Measurements from ENCODE around the gene FTCD.
"Not testable (repeated sequence)": the region's sequence is repeated elsewhere in the genome, so short reads cannot be mapped to it uniquely, and the experiment has no call there.

The FTCD gene

DNA sequence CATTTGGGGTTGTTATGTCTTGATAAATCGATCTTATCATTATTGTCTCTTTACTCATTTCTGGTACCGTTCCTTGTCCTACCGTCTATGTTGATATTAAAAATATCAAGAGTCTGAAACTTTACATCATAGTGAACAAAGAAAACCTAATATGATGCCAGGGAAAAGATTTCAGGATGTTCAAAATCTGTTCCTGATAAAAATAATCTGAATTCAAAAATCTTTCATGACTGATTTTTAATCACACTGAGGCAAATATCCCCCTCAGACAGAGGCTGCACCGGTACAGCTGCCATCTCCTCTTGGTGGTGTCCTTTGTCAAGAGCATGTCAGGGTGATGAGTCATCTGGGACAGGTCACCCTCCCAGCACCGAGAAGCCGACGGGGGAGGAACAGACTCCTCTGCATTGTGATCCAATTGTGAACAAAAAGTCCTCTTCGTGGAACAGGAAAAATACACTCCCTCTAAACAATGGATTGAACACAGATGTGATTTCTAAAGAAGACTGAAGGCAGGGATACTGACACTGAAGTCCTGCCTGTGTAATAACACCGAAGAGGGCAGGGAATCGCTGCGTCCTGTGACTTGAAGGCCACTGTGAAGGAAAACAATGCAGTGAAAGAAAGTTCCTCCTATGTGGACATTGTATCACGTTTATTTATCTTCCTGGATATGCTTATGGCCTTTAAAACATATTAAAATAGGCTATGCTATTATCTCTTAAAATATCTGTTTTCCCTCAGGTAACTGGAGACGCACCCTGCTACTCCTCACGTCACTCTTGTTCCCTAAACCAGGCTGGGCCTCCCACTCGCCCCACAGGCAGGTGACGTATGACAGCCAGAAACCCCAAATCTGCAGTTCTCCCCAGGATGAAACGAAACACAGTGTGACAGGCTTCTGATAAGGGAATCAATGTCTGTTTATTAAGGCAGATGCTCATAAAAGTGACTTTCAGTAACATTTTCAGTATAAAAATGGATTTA, 33.1 kb upstream of the FTCD start:
- peak; percentile 77 for DNase-seq (ENCODE audit: low spot score)

DNA sequence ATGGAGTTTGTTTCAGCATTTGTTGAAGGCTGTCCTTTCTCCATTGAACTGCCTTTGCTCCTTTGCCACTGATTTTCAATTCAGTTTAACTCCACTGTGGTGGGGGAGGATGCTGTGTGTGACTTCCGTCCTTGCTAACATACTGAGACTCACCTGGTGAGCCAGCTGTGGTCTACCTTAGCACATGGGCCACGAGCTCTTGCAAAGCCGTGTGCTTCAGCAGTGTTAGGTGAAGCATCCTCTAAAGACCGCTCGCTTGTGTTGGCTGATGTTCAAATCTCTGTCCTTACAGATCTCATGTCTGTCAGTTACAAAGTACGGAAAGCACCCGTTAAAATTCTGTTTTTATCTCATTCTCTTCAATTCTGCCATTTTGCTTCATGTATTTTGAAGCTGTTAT, 32.4 kb upstream of the FTCD start:
- no peak for DNase-seq (ENCODE audit: low spot score)

GRCh38 chr21:46187261-46187660, 31.9 kb upstream of the FTCD start:
- DNase-seq (ENCODE audit: low spot score): no peak

DNA sequence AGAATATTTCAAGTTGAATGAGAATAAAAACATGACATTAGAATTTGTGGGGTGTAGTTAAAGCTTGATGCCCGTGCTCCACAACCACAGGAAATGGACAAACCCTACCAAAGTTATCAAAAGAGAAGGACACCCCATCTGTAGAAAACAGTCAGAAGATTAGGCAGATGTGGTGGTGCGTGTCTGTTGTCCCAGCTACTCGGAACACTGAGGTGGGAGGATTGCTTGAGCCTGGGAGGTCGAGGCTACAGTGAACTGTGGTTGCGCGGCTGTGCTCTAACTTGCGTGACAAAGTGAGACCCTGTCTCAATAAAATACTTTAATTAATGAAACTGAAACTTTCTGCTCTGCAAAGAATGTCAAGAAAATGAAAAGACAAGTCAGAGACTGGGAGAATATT, 30.3 kb upstream of the FTCD start:
- no peak for DNase-seq (ENCODE audit: low spot score)

DNA sequence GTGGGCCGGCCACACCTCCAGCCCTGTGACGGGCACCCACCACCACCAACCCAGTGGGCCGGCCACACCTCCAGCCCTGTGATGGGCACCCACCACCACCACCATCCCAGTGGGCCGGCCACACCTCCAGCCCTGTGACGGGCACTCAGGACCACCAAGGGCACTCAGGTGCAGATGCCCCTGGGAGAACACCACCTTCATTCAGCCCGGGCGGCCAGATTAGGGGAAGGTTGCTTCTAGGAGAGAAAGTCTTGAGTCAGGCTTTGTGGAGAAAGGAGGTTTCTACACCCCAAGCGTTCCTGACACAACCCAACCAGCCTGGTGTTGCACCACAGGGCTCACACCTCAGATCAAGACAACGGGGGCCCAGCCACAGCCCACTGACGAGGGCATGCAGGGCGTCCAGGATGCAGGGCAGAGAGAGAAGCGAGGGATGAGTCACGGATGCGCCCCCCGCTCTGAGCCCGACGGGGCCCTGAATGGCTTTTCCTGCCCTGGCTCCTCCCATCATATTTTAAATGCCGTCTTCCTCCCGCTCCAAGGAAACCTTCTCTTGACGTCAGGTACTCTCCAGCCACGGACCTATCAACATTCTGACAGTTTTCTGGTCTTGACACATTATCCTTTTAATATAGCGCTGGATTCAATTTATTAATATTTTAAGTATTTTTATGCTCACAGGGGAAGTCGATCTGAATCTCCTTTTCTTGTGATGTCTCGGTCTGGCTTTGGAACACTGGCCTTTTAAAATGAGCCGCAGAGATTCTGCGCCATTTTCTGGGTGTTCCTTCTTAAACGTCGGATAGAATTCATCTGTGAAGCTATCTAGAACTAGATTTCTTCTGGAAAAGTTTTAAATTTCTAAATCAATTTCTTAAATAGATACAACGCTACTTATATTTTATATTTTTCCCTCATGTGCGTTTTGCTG, 29.5 kb upstream of the FTCD start:
- DNase-seq (ENCODE audit: low spot score): peak; percentile 72

- DNase-seq (ENCODE audit: low spot score): peak; percentile 50
These were observed 28.7 kb upstream of the FTCD start, which contains the start of gene SPATC1L for GRCh38 chr21:46183910-46184624. SPATC1L (minus strand) TSS chr21:46184459; CDS start chr21:46182816, 1,643 bp downstream.

- DNase-seq (ENCODE audit: low spot score): not testable (repeated sequence)
These were observed 28.0 kb upstream of the FTCD start for GRCh38 chr21:46183337-46183909.

DNA sequence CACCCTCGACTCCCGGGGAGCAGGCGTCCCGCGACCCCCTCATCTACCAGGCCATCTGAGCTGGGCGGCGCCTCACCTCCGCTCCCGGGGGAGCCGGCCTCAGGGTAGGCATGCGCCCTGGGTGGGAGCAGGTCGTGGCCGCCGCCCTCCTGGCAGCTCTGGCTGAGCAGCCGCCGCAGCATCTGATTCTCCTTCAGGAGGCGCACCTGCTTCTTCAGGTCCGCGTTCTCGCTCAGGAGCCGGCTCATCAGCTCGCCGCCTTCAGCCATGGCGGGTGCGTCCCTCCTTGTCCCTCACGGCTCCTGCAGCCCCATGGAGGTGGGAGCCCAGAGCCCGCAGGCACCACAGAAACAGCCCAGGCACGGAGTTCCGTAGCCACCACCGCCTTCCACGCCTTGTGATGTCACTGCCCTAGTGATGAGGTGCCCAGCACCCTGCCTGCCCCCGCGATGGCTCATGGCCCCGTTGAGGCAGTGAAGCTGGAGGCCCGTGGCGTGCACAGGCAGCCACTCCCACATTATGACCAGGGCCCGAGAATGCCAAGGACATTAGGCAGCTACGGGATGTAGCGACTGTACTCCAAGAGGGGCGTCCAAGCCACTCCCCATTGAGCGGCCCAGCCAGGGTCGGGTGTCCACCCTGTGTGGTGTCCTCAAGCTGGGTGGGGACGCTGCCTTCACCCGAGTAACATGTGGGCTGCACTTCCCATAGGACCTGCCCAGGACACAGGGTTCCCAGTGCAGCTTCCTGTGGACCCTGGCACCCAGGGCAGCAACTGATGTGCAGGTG, 27.4 kb upstream of the FTCD start:
- no peak for DNase-seq (ENCODE audit: low spot score)

DNA sequence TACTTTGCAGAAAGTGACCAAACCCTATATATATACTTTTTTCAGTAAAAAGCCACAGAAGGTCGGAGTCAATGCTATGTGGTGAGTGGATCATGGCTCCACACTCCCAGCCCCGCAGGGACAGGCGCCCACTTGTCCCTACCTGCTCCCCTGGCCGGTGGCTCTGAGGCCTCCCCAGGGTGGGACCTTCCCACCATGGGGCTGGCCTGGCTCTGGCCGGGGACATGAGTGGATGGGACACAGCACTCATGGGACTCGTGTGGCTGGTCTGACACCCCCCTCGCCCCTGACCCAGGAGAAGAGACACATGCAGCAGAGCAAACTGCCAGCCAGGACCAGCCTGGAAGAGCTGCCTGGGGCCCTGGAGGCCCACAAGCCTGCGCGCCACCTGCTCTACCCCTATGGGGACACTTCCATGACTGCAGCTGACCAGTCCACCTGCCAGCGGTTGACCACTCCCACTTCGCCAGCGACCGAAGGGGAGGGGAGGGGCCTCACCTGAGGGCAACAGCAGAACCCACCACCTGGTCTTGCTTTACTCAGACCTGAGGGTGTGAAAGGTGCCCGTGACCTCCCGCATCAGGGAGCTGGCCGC, 26.7 kb upstream of the FTCD start:
- DNase-seq (ENCODE audit: low spot score): no peak

DNA sequence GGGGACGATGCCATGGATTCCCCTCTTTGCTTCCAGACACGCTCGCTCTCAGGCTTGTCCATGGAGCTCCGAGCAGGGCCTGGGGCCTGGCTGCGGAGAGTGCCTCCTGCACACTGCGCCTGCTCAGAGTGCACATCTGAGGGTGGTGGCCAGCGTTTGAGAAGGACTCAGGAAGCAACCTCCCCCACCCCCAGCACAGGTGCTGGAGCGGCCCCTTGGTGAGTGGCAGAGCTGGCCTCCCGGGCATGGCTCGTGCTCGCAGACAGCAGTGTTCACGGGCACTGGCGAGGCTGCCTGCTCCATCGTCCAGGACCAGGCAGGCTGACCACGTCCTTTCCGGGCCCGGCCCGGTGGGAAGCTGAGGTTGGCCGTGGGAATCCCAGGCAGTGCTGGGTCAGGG, 26.1 kb upstream of the FTCD start:
- DNase-seq (ENCODE audit: low spot score): no peak

DNA sequence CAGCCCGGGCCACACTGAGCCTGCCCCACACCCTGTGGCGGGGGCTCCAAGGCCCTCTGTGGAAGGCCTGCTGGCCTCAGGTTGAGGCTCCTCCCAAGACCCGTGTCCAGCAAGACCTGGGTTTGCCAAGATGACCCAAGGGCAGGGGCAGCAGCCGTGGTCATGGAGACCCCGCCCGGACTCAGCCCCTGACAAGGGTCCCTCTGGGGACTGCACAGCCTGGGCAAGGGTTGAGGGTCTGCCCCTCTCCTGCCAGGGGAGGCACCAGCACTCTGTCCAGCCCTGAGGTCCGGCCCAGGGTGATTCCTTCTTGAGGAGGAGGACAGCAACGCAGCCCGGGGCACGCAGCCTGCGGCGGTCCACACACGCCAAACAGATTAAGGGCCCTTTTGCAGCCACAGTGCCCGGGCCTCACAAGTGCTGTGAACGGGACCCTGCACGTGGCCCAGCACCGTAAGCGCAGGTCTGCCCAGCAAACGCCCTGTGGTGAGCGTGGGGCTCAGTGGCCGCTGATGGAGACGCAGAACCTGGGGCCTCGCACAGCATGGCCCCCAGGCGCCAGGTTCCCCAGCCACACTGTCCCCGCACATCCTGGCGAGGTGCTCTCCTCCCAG, 25.5 kb upstream of the FTCD start:
- no peak for DNase-seq (ENCODE audit: low spot score)

- DNase-seq (ENCODE audit: low spot score): no peak
These were observed 24.8 kb upstream of the FTCD start for GRCh38 chr21:46180079-46180722.

DNA sequence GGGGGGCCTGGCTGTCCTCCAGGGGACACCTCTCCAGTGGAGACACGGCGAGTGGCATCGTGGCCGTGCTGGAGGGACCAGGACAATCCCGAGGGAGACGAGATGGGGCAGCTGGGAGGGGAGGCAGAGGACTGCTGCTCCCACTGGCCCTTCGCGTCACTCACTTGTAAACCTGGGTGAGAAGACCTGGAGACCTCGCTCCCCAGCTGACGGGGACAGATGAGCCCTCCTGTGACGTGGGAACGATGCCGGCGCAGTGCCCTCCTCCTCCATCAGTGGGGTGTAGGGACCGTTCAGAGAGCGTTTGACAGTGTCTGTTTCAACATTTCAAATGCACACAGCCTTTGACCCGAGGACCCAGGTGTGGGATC, 24.3 kb upstream of the FTCD start:
- DNase-seq (ENCODE audit: low spot score): no peak

DNA sequence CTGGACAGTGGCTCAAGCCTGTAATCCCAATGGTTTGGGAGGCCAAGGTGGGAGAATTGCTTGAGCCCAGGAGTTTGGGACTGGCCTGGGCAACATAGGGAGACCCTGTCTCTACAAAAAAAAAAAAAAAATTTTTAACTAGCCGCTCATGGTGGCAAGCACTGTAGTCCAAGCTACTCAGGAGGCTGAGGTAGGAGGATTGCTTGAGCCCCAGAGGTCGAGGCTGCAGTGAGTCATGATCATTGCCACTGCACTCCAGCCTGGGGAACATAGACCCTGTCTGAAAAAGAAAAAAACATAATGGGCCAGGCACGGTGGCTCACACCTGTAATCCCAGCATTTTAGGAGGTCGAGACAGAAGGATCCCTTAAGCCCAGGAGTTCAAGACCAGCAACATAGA, 23.6 kb upstream of the FTCD start:
- no peak for DNase-seq (ENCODE audit: low spot score)

DNA sequence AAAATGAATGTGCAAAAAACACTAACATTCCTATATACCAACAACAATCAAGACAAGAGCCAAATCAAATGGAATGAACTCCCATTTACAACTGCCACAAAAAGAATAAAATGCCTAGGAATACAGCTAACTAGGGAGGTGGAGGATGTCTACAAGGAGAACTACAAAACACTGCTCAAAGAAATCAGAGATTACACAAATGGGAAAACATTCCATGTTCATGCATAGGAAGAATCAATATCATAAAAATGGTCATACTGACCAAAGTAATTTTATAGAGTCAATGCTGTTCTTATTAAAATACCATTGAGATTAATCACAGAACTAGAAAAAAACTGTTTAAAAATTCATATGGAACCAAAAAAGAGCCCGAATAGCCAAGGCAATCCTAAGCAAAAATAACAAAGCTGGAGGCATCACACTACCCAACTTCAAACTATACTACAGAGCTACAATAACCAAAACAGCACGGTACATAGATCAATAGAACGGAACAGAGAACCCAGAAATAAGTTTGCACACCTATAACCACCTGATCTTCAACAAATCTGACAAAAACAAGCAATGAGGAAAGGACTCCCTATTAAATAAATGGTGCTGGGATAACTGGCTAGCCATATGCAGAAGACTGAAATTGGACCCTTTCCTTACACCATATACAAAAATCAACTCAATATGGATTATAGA, 21.2 kb upstream of the FTCD start:
- DNase-seq (ENCODE audit: low spot score): not testable (repeated sequence)

GRCh38 chr21:46173573-46173972, 18.2 kb upstream of the FTCD start:
- no peak for DNase-seq (ENCODE audit: low spot score)

DNA sequence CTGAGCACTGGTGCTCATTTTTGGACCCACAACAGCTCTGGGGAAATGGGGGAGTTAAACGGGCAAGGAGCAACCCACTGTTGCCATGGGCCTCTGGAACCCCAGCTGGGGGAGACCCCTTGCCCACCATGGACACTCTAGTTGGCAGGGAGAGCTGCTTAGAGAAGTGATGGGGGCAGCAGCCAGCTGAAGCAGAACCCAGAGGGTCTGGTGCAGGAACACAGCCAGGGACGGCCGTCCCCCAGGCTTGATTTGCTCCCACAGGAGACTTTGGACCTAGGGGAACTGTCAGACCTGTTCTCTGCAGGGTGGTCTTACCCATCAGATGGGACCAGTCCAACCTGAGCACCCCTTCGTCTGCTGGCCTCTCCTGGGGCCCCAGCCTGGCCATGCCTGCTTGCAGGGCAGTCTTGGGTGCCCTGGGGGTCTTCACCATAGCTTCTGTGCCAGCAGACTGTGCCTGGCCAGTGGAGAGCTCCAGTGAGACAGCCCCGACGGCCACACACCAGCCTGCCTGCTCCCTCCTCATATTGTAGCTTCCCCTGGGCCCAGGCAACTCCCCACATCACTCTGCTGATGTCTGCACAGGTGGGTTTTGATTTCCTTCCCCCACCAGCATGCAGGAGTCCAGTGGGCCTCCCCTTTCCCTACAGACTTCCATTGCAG, 17.6 kb upstream of the FTCD start:
- DNase-seq (ENCODE audit: low spot score): no peak

All from kidney tubule cell (primary cell).